Uterus (tissue), 2 donors: ENCODE results near the gene AP2A1.

Source experiments
- POLR2A ChIP-seq, 2 donors: fragments of 450-650 bp; IDR thresholded peaks; one replicate each; pipeline ENCODE4 v1.6.1; 2016; ENCODE audit warnings: antibody characterized with exemption in 2 of 2, mild to moderate bottlenecking in 1 of 2, moderate library complexity in 1 of 2
- TF ChIP-seq, protein P1 (sequence below), 4 experiments: fragments of 200-600 bp in 2 of 4; fragments of 450-650 bp in 2 of 4; sonication (generic) in 2 of 4; IDR thresholded peaks; one replicate each; pipeline ENCODE4 v1.5.1; 2016 to 2019; ENCODE audit warnings: antibody characterized with exemption in 4 of 4, mild to moderate bottlenecking in 2 of 4, moderate library complexity in 1 of 4

DNA sequence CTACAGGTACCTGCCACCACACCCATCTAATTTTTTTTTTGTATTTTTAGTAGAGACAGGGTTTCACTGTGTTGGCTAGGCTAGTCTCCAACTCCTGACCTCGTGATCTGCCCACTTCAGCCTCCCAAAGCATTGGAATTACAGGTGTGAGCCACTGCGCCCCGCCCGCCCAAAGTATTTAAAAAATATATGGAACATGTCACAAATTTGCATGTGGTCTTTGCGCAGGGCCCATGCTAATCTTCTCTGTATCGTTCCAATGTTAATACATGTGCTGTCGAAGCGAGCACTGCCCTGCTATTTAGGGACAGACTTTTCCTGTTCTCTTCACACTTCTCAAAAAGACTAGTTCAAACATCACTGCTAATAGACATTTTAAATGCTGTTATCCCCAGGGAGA is 2.5 kb upstream of the AP2A1 start:
- TF ChIP-seq, protein P1, sequence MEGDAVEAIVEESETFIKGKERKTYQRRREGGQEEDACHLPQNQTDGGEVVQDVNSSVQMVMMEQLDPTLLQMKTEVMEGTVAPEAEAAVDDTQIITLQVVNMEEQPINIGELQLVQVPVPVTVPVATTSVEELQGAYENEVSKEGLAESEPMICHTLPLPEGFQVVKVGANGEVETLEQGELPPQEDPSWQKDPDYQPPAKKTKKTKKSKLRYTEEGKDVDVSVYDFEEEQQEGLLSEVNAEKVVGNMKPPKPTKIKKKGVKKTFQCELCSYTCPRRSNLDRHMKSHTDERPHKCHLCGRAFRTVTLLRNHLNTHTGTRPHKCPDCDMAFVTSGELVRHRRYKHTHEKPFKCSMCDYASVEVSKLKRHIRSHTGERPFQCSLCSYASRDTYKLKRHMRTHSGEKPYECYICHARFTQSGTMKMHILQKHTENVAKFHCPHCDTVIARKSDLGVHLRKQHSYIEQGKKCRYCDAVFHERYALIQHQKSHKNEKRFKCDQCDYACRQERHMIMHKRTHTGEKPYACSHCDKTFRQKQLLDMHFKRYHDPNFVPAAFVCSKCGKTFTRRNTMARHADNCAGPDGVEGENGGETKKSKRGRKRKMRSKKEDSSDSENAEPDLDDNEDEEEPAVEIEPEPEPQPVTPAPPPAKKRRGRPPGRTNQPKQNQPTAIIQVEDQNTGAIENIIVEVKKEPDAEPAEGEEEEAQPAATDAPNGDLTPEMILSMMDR (IDR thresholded peaks at IDR 0.05): no peak
- TF ChIP-seq POLR2A (IDR thresholded peaks at IDR 0.05): no peak
